Measurements from ENCODE around the gene ZNF385A. TPM values are rescaled to one million over a fixed set of nuclear protein-coding genes. Genes with fewer than 3 reads are reported as not detected.

The ZNF385A gene
- total RNA-seq, 1 experiment from 2014 or later: 9.5 TPM

- BruUV-seq (replicated peaks): no TSS peak
- Mint-ChIP-seq H3K4me3 (ENCODE audit: low read depth, unreplicated experiment) (no peak overlapping the region), H3K9me3 (ENCODE audit: low read depth, unreplicated experiment) (no peaks in the 10 kb centered on the region), H3K4me1 (ENCODE audit: low read depth, unreplicated experiment) (peaks cover 25% of the 10 kb centered on the region), H3K27me3 (ENCODE audit: unreplicated experiment) (peaks cover 10% of the 10 kb centered on the region), H3K27ac (ENCODE audit: unreplicated experiment) (no peak overlapping the region), H3K36me3 (ENCODE audit: insufficient read depth, unreplicated experiment) (no peaks in the 10 kb centered on the region)
- no peak for TF ChIP-seq CTCF (IDR thresholded peaks at IDR 0.05; ENCODE audit: unreplicated experiment)
- DNase-seq: no peak
- intact Hi-C loops (cut with micrococcal nuclease; ENCODE audit: unreplicated experiment): no loop called here
- CTCF ChIA-PET: interaction anchor here (1.4 to 1.8 kb wide), 4 partner anchors 12 to 135 kb away, joined by 3 to 8 read pairs (median 4); no protein-coding TSS in a partner anchor
Measured at GRCh38 chr12:54387114-54387467, 2.6 kb upstream of the ZNF385A start.

GRCh38 chr12:54386403-54387113, 2.0 kb upstream of the ZNF385A start:
- no peak overlapping the region for H3K4me3 Mint-ChIP-seq (ENCODE audit: low read depth, unreplicated experiment)
- H3K9me3 Mint-ChIP-seq (ENCODE audit: low read depth, unreplicated experiment): no peaks in the 10 kb centered on the region
- TF ChIP-seq CTCF (IDR thresholded peaks at IDR 0.05; ENCODE audit: unreplicated experiment): no peak
- CTCF ChIA-PET: interaction anchor here (1.4 to 1.8 kb wide), 4 partner anchors 13 to 135 kb away, joined by 3 to 8 read pairs (median 4); no protein-coding TSS in a partner anchor
- DNase-seq: no peak
- no TSS peak for BruUV-seq (replicated peaks)
- H3K27ac Mint-ChIP-seq (ENCODE audit: unreplicated experiment): no peak overlapping the region
- intact Hi-C loops (cut with micrococcal nuclease; ENCODE audit: unreplicated experiment): no loop called here
- H3K36me3 Mint-ChIP-seq (ENCODE audit: insufficient read depth, unreplicated experiment): no peaks in the 10 kb centered on the region
- H3K4me1 Mint-ChIP-seq (ENCODE audit: low read depth, unreplicated experiment): peaks cover 25% of the 10 kb centered on the region
- H3K27me3 Mint-ChIP-seq (ENCODE audit: unreplicated experiment): peaks cover 5% of the 10 kb centered on the region

GRCh38 chr12:54385251-54385914, 850 bp upstream of the ZNF385A start:
- no peak for DNase-seq
- intact Hi-C loops (cut with micrococcal nuclease; ENCODE audit: unreplicated experiment): no loop called here
- BruUV-seq (replicated peaks): no TSS peak
- H3K27ac Mint-ChIP-seq (ENCODE audit: unreplicated experiment): no peak overlapping the region
- TF ChIP-seq CTCF (IDR thresholded peaks at IDR 0.05; ENCODE audit: unreplicated experiment): no peak
- H3K9me3 Mint-ChIP-seq (ENCODE audit: low read depth, unreplicated experiment): no peaks in the 10 kb centered on the region
- peaks cover 25% of the 10 kb centered on the region for H3K4me1 Mint-ChIP-seq (ENCODE audit: low read depth, unreplicated experiment)
- CTCF ChIA-PET: interaction anchor here (1.4 kb wide), 1 partner anchor 134 kb away, joined by 3 read pairs; no protein-coding TSS in a partner anchor
- no peak overlapping the region for H3K4me3 Mint-ChIP-seq (ENCODE audit: low read depth, unreplicated experiment)
- H3K36me3 Mint-ChIP-seq (ENCODE audit: insufficient read depth, unreplicated experiment): no peaks in the 10 kb centered on the region
- no peaks in the 10 kb centered on the region for H3K27me3 Mint-ChIP-seq (ENCODE audit: unreplicated experiment)

- Mint-ChIP-seq H3K4me3 (ENCODE audit: low read depth, unreplicated experiment) (no peak overlapping the region), H3K4me1 (ENCODE audit: low read depth, unreplicated experiment) (peaks cover 34% of the 10 kb centered on the region), H3K36me3 (ENCODE audit: insufficient read depth, unreplicated experiment) (peaks cover 11% of the 10 kb centered on the region), H3K9me3 (ENCODE audit: low read depth, unreplicated experiment) (no peaks in the 10 kb centered on the region), H3K27me3 (ENCODE audit: unreplicated experiment) (no peaks in the 10 kb centered on the region), H3K27ac (ENCODE audit: unreplicated experiment) (no peak overlapping the region)
- intact Hi-C loops (cut with micrococcal nuclease; ENCODE audit: unreplicated experiment): no loop called here
- no TSS peak for BruUV-seq (replicated peaks)
- DNase-seq: no peak
- no peak for TF ChIP-seq CTCF (IDR thresholded peaks at IDR 0.05; ENCODE audit: unreplicated experiment)
- CTCF ChIA-PET: interaction anchor here (0.7 to 1.0 kb wide), 2 partner anchors 9 to 121 kb away, joined by 3 read pairs; no protein-coding TSS in a partner anchor
Measured at GRCh38 chr12:54383041-54383609, 1.4 kb downstream of the ZNF385A start.
